GM12801 (cell line): ENCODE measurements around the gene CDYL2.

ENCODE experiments used
- CTCF ChIP-seq: IDR thresholded peaks from one replicate; pipeline ENCODE4 v1.5.1; 2011; ENCODE audit warnings: control low read depth; ENCODE audit not compliant: insufficient read length; ENCODE audit errors: extremely low read depth

CDYL2 gene

GRCh38 chr16:80620736-80621605 is 183.4 kb downstream of the CDYL2 start:
- no peak for TF ChIP-seq CTCF

- no peak for TF ChIP-seq CTCF
Measured at GRCh38 chr16:80619824-80620223, 184.6 kb downstream of the CDYL2 start.

- TF ChIP-seq CTCF = no peak
Measured at GRCh38 chr16:80618862-80619648, 185.3 kb downstream of the CDYL2 start.

- TF ChIP-seq CTCF = no peak
Measured at GRCh38 chr16:80616362-80616761, 188.0 kb downstream of the CDYL2 start.

GRCh38 chr16:80615735-80616134 is 188.7 kb downstream of the CDYL2 start:
- TF ChIP-seq CTCF = no peak

- TF ChIP-seq CTCF = no peak
Measured at GRCh38 chr16:80614908-80615671, 189.3 kb downstream of the CDYL2 start.
